GM13976 (cell line): ENCODE measurements around the gene IQCK.

Source experiments
- DNase-seq: peaks from one replicate; pipeline ENCODE4 v3.0.0; 2012; ENCODE audit warnings: low spot score
- in situ Hi-C: fragments of 300-500 bp; cut with MboI; formaldehyde crosslinking; loops from one replicate; pipeline ENCODE4 v1.12.0; 2022; ENCODE audit warnings: low sequenced_read_pairs, mixed read lengths, inconsistent platforms; ENCODE audit not compliant: unreplicated experiment
- TF ChIP-seq, protein P1 (sequence below): IDR thresholded peaks from 2 replicates; pipeline ENCODE4 v1.5.1; 2012; ENCODE audit warnings: borderline replicate concordance, mild to moderate bottlenecking; ENCODE audit not compliant: insufficient read depth; ENCODE audit errors: extremely low read depth, missing control alignments, control extremely low read depth

The IQCK gene

DNA sequence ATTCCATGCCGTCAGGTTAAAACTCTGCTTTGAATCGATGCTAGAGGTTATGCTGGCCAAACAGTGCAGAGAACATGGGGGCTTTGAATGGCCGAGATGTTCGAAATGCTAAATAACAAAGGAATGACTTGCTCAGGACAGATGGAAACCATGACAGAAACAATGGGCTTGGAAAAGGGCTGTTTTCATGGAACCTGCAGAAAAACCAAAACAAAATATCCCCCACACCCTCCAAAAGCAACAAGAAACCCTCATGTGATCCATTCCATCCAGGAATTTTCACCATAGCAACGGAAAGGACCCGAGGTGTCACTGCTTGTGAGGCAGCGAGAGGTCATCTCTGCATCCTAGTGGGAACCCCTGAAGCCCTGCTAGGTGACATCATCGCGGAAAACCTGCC is 141.1 kb downstream of the IQCK start:
- DNase-seq: no peak
- TF ChIP-seq, protein P1, sequence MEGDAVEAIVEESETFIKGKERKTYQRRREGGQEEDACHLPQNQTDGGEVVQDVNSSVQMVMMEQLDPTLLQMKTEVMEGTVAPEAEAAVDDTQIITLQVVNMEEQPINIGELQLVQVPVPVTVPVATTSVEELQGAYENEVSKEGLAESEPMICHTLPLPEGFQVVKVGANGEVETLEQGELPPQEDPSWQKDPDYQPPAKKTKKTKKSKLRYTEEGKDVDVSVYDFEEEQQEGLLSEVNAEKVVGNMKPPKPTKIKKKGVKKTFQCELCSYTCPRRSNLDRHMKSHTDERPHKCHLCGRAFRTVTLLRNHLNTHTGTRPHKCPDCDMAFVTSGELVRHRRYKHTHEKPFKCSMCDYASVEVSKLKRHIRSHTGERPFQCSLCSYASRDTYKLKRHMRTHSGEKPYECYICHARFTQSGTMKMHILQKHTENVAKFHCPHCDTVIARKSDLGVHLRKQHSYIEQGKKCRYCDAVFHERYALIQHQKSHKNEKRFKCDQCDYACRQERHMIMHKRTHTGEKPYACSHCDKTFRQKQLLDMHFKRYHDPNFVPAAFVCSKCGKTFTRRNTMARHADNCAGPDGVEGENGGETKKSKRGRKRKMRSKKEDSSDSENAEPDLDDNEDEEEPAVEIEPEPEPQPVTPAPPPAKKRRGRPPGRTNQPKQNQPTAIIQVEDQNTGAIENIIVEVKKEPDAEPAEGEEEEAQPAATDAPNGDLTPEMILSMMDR: no peak
- in situ Hi-C loops: no loop called here

DNA sequence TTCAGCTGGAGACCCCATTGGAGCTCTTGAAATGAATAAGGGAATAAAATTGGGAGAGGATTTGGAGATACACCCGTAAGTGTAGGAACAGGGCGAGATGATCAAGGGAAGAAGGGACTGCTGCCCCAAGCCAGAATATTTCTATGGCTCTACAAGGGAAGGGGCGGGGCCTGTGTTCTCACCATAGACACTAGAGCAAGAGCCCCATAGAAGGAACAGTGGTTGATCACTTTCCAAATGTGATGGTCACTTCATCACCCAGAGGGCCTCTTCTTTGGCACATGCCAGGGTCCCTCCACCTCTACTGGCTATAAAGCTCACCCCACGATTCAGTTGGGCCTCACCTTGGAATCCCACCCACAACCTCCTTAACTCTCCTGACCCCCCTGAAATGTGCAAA is 141.5 kb downstream of the IQCK start:
- TF ChIP-seq, protein P1: no peak
- no peak for DNase-seq
- in situ Hi-C loops: no loop called here

DNA sequence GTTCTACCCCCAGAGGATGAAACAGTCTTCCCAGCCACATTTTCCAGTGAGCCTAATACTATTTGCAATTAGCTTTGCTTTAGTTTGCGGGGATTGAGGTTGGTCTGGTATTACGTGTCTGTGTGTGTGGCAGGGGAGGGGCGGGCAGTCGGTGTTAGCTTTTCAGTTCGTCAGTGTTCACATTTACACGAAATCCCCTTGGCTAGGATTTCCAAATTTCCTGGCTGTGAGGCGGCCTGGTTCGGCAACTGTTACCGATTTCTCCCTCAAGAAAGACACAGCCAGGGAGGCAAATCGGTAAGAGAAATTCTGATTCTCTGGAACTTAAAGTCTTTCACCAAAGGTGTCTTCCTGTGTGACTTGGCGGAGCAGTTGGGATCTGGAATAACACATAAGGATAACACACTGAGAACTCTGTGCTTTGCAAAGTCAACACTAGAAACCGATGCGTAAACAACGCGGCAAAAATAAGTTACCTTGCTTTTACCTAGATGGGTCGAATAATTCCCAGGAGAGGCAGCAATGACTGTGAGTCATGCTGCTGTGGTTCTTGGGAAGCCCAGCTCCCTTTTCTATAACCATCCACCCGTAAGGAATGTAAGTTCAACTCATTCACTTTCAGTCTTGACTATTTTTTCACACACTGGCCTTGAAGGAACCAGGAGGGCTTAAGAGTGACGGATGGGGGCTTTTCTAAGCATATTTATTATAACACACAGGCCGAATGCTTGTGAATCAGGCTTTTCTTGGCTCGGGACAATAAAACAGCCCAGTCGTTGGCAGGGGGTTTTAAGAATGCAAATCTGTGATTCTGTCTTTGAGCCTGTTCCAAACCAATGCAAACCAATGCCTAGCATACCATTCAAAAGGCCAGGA is 142.3 kb downstream of the IQCK start:
- in situ Hi-C loops: no loop called here
- no peak for DNase-seq
- TF ChIP-seq, protein P1: no peak

DNA sequence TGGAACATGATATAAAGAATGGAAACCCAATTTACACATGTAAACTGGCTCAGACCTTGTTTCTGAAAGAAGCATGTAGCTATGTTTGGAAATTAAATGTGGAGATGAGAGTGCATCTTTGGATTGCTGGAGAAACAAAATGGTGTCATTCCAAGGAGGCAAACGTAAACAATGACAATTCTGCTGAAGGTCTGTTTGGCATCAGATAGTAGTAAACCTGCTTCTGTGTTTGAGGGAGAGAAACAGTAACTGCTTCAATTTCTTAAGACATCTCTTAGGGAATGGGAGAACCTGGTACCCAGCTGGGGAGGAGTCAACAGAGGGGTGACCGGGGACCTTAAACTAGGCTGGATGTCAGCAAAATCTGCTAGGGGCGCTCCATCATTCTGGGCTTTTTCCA is 143.1 kb downstream of the IQCK start:
- in situ Hi-C loops: no loop called here
- DNase-seq: no peak
- TF ChIP-seq, protein P1: no peak

DNA sequence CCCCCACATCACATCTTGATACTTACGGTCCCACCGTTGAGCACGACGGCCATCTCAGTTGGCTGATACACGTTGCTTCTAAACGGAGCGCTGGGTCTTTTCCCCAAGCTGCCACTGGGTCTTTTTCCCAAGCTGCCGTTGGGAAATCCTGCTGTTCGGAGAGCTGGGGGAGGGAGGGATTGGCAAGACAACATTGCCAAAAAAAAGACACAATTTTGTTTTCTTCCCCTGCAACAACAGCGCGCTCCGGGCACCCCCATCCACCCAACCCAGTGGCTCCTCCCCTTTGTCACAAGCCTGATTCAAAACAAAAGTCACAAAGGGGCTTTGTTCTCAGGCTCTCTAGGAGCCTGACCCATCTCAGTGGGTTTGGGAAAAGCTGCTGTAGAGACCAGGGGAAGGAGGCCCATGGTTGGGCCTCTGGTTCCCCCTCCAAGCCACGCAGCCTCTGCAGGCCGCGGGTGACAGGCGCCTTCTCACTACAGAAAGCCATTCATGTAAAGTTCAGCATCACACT is 143.8 kb downstream of the IQCK start:
- DNase-seq: no peak
- TF ChIP-seq, protein P1: no peak
- in situ Hi-C loops: no loop called here

DNA sequence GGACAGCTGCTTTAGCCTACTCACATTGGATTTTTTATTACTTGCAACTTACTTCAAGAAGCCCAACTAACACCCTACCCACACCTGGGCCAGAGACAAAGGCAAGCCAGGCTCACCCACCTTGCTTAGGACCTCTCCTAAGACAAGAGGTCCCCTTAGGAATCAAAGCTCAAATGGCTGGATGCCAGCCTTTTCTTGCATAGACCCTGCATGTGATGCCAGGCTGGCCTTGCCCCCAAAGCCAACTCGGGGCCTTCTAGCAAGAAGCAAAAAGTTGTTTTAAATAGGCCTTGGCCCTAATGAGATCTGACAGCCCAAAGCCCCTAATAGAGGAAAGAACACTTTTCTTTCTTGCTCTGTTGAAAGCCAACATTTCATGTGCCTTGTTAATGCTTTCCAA is 145.9 kb downstream of the IQCK start:
- in situ Hi-C loops: no loop called here
- TF ChIP-seq, protein P1: no peak
- DNase-seq: no peak
